ENCODE data around the gene TELO2.
A peak's percentile ranks its signal among the peaks of the same experiment; 100 is the strongest.

The TELO2 gene

DNA sequence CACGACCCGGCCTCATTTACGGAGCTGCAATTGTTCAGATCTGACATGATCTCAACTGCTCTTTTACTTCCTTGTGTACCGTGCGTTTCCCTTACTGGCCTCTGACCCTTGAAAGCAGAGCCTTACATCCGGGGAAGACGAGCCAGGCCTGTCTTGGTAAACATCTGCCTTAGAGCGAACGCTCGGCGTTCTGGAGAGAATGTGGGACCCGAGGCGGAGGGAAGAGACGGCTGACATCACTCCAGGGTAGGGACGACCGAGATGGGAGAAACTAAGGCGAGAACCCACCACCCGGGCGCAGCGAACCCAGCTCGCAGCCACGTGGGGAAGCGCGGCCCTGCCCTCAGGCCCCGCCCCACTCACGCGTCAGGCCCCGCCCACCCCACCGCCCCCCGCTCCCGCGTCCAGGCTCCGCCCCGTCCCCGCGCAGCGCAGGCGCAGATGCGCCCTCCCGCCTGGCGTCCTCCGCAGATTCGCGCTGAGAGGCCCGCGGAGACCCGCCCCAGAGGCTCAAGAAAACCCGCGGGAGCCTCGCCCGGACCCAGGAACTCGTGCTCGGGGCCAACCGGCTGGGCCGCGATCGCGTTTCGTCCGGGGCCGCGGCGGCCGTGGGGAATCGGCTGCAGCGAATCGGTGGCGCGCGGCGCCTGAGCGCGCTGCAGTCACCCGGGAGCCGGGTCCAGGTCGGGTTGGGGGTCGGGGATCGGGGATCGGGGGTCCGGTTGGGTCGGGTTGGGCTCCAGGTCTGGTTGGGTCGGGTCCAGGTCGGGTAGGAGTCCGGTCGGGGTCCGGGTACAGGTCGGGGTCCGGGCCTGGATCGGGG, at the start of gene TELO2:
TELO2 (plus strand) TSS at position 438 of the 823 bp plus-strand sequence. CDS start 922 bp downstream, outside the sequence.
- Histone ChIP-seq H3K4me3 (IDR thresholded peaks at IDR 0.05; ENCODE audit: insufficient read depth, low read depth, low read length) (no peak within 1 kb of the TSS), H3K27ac (peak within 1 kb of the TSS; percentile 58), H2AFZ (ENCODE audit: low read depth) (peak within 1 kb of the TSS; percentile 75), H3K4me2 (peak within 1 kb of the TSS; percentile 71), H3K27me3 (ENCODE audit: insufficient read depth, low read depth) (peaks cover 7% of the 10 kb centered on the region; the same call in 1 of the 2 replicates), H3K36me3 (ENCODE audit: insufficient read depth) (no peaks in the 10 kb centered on the region; the same call in 1 of the 2 replicates), H3K9ac (peak within 1 kb of the TSS; percentile 90), H4K20me1 (ENCODE audit: insufficient read depth) (no peaks in the 10 kb centered on the region), H3K4me1 (ENCODE audit: low read depth, poor library complexity, severe bottlenecking) (peaks cover 15% of the 10 kb centered on the region), H3K79me2 (ENCODE audit: insufficient read depth, low read depth) (peaks cover 20% of the 10 kb centered on the region)
- TF ChIP-seq CTCF (conservative IDR thresholded peaks at IDR 0.05; ENCODE audit: low read depth, low read length): no peak

DNA sequence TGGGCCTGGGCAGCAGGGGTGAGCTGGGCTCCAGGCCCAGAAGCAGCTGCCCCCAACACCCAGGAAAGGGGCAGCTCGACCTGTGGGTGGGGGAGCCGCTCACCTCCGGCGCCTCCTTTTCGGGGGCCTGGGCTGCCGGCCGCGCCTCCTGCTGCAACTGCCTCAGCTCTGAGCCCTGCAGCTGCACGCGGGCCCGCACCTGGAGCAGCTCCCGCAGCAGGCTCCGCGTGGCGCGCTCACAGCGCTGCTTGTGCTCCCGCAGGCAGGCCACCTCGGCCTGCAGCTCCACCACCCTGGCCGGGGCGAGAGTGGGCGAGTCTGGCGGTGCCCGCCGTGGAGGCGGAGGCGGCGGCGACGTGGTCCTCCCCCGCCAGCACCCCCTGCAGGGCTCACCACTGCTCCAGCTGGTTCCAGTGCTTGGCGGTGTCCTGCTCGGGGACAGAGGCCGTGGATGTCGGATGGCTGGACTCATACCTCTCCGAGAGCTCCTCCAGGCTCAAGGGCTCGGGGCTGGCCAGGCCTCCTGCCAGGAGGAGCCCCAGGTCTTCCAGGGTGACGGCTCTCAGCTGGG, 49.7 kb upstream of the TELO2 start:
- Histone ChIP-seq H3K9ac (no peak overlapping the region), H2AFZ (ENCODE audit: low read depth) (no peak overlapping the region), H3K27ac (no peak overlapping the region), H3K79me2 (ENCODE audit: insufficient read depth, low read depth) (no peaks in the 10 kb centered on the region), H3K4me2 (no peak overlapping the region), H4K20me1 (ENCODE audit: insufficient read depth) (no peaks in the 10 kb centered on the region), H3K4me1 (ENCODE audit: low read depth, poor library complexity, severe bottlenecking) (no peaks in the 10 kb centered on the region), H3K36me3 (ENCODE audit: insufficient read depth) (no peaks in the 10 kb centered on the region), H3K4me3 (IDR thresholded peaks at IDR 0.05; ENCODE audit: insufficient read depth, low read depth, low read length) (no peak overlapping the region), H3K27me3 (ENCODE audit: insufficient read depth, low read depth) (peaks cover 34% of the 10 kb centered on the region; the same call in 1 of the 2 replicates)
- TF ChIP-seq CTCF (conservative IDR thresholded peaks at IDR 0.05; ENCODE audit: low read depth, low read length): no peak

DNA sequence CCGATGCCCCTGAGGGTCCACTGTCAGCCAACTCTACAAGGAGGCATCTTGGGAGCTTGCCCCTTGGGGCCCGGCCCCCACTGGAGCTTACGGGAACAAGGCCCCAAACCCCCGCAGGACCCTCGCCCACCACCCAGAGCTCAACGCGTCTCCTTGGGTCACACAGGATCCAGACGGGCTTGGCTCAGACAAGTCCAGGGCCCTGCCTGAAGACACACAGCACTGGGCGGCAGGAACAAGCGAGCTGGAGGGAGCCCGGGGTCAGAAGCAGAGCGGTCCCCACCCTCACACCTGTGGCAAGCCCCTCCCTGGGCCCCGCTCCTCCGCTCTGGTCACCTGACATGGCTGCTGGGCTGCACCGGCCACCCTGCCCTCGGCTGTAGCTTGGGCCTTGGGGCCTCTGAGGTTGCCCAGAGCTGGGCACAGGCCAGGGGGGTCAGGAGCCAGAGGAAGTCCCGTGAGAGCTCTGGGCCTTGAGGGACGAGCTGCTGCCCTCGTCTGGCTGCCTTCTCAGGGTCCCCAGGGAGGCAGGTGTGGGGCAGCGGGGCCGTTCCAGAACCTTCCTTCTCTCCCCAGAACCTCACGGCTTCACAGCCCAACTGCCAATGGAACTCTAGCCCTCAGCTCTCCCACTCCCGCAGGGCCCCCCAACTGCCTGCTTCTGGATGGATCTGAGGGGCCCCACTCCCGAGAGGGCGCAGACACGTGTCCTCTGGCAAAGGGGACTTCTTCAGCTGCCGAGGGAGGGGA, 49.0 kb upstream of the TELO2 start, which contains the start of gene CCDC154:
CCDC154 (minus strand) TSS at position 577 of the 750 bp plus-strand sequence; CDS start at position 343, 234 bp downstream.
- no peaks in the 10 kb centered on the region for H3K79me2 ChIP-seq (ENCODE audit: insufficient read depth, low read depth)
- H3K36me3 ChIP-seq (ENCODE audit: insufficient read depth): no peaks in the 10 kb centered on the region
- H3K27ac ChIP-seq: no peak within 1 kb of the TSS
- no peak within 1 kb of the TSS for H3K9ac ChIP-seq
- H3K4me1 ChIP-seq (ENCODE audit: low read depth, poor library complexity, severe bottlenecking): no peaks in the 10 kb centered on the region
- no peak within 1 kb of the TSS for H3K4me3 ChIP-seq (IDR thresholded peaks at IDR 0.05; ENCODE audit: insufficient read depth, low read depth, low read length)
- H4K20me1 ChIP-seq (ENCODE audit: insufficient read depth): no peaks in the 10 kb centered on the region
- no peak within 1 kb of the TSS for H2AFZ ChIP-seq (ENCODE audit: low read depth)
- TF ChIP-seq CTCF (conservative IDR thresholded peaks at IDR 0.05; ENCODE audit: low read depth, low read length): no peak
- H3K4me2 ChIP-seq: no peak within 1 kb of the TSS
- H3K27me3 ChIP-seq (ENCODE audit: insufficient read depth, low read depth): peaks cover 30% of the 10 kb centered on the region; the same call in 1 of the 2 replicates

GRCh38 chr16:1444730-1445517, 48.2 kb upstream of the TELO2 start:
- Histone ChIP-seq H4K20me1 (ENCODE audit: insufficient read depth) (no peaks in the 10 kb centered on the region), H3K27me3 (ENCODE audit: insufficient read depth, low read depth) (peaks cover 25% of the 10 kb centered on the region; the same call in 1 of the 2 replicates), H3K4me1 (ENCODE audit: low read depth, poor library complexity, severe bottlenecking) (no peaks in the 10 kb centered on the region), H3K79me2 (ENCODE audit: insufficient read depth, low read depth) (no peaks in the 10 kb centered on the region), H3K27ac (no peak overlapping the region), H3K4me2 (no peak overlapping the region), H3K9ac (no peak overlapping the region), H3K4me3 (IDR thresholded peaks at IDR 0.05; ENCODE audit: insufficient read depth, low read depth, low read length) (no peak overlapping the region), H3K36me3 (ENCODE audit: insufficient read depth) (no peaks in the 10 kb centered on the region), H2AFZ (ENCODE audit: low read depth) (no peak overlapping the region)
- TF ChIP-seq CTCF (conservative IDR thresholded peaks at IDR 0.05; ENCODE audit: low read depth, low read length): no peak
